Testis (tissue), 2 donors: Measurements from ENCODE around the gene CLTA.

Source experiments
- CTCF ChIP-seq, 3 experiments: fragments of 450-650 bp in 2 of 3; fragments of 200-600 bp in 1 of 3; sonication (generic) in 1 of 3; IDR thresholded peaks; one replicate each; pipeline ENCODE4 v1.5.1; 2016 to 2019; ENCODE audit warnings: antibody characterized with exemption in 3 of 3, mild to moderate bottlenecking in 2 of 3, moderate library complexity in 1 of 3
- POLR2A ChIP-seq: fragments of 450-650 bp; IDR thresholded peaks from one replicate; pipeline ENCODE4 v1.6.1; 2017; ENCODE audit warnings: antibody characterized with exemption, mild to moderate bottlenecking, moderate library complexity

- TF ChIP-seq CTCF (IDR thresholded peaks at IDR 0.05) (peak; percentile 75 to 94 (median 85)), POLR2A (no peak)
Measured at GRCh38 chr9:36166168-36166927, 24.4 kb upstream of the CLTA start.
